GM18507 (cell line): ENCODE results near the gene MNT.

Source experiments
- DNase-seq: peaks from one replicate; pipeline ENCODE4 v3.0.0; 2011; ENCODE audit warnings: low read depth; ENCODE audit not compliant: insufficient read length; ENCODE audit errors: extremely low spot score
- FAIRE-seq: peaks from 2 replicates; lab custom pipeline; 2011; peaks lifted over from hg19 to GRCh38; lab: Jason Lieb, UNC

Gene MNT

GRCh38 chr17:2397247-2398171 lies 3.4 kb downstream of the MNT start:
- no peak for FAIRE-seq

GRCh38 chr17:2396568-2397246 lies 4.2 kb downstream of the MNT start:
- DNase-seq (no peak), FAIRE-seq (peak; percentile 90)

More at GRCh38 chr17:2397247-2398171, 3.4 kb downstream of the MNT start:
- DNase-seq, result no peak

- FAIRE-seq (no peak), DNase-seq (no peak)
Observed at GRCh38 chr17:2396192-2396567, 4.7 kb downstream of the MNT start.

- no peak for DNase-seq
- FAIRE-seq, result no peak
Observed at GRCh38 chr17:2395258-2396181, 5.3 kb downstream of the MNT start.

DNA sequence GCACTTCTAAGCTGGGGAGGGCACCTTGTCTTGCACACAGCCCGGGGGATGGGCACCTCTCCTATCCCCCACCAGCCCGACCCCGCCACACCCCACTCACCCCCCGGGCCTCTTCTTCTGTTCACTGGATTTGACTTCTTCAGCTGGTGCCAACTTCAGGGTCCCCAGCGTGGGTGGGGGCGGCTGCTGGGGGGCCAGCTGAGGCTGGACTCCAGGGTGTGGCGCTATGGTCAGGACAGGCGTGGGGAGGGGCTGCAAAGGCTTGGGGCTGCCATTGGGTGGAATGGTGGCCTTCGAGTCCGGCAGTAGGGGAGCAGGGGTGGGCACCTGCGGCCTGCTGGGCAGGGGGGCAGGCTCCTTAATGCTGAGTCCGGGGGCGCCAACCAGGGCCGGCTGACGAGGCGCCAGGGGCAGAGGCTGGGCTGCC lies 6.1 kb downstream of the MNT start:
- DNase-seq, result no peak

DNA sequence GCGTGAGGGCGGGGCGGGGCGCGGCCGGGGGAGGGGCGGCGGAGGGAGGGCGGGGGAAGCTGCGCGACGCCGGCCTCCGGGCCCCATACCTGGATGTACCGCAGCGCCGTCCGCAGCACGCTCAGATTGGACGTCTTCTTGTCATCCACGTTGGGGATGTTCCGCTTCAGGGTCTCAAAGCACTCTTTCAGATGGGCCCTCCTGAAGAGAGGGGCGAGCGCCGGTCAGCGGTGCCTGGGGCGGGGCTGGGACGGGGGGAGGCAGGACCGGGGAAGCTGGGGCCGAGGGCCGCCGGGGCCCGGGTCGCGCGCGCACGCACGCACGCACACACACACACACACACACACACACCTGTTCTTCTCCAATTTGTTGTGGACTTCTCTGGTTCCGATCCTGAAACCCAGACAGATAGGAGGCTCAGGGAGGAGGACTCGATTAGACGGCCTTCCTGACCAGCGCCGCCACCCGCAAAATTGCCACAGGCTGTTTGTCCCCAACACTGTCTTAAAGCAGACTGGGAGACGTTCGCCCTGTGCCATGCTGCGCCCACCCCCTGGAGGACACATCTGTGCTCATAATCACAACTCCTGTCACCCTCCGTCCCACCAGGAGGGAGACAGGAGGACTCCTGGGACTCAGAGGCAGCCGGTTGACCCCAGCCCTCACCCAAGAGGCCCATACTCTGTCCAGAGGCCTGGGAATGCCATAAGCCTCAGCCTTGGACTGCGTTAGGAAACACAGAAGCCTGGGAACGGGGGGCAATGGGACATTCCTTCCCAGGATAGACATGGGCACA lies 6.7 kb downstream of the MNT start:
- no peak for DNase-seq
- no peak for FAIRE-seq

More for the DNA sequence above, 6.1 kb downstream of the MNT start:
- FAIRE-seq, result no peak

DNA sequence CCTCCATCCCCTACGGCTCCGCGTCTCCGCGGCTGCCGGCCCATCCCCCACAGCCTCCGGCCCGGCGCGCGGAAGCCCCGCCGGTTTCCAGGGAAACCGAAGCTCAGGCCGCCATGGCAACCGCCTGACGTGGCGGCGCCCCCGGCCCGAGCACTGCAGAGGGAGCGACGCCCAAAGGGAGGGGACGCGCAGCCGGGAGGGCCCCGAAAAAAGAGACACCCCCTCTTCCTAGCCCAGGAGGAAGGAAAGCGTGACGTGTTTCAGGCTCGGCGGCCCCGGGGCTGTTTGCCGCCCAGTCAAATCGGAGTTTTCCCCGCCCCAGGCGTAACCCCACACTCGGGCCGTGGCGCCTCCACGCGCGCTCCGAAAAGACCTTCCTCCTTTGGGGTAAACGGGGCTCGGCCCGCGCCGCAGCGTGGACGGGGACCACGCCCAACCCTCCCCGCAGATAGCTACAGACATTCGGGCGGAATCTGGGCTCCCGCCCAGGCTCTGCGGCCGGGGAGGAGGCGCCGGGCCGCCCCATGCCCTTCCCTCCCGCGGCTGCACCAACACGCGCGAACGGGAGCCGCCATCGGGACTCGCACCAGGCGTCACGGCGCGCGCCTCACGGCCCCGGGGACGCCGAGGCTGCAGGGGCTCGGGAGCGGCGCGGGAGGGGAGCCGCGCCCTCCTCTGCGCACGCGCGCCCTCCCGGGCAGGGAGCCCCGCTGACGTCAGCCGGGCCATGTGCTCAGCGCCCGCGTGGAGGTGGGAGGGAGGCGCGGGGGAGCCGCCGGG lies 7.5 kb downstream of the MNT start:
- FAIRE-seq, result peak; percentile 84
- no peak for DNase-seq

DNA sequence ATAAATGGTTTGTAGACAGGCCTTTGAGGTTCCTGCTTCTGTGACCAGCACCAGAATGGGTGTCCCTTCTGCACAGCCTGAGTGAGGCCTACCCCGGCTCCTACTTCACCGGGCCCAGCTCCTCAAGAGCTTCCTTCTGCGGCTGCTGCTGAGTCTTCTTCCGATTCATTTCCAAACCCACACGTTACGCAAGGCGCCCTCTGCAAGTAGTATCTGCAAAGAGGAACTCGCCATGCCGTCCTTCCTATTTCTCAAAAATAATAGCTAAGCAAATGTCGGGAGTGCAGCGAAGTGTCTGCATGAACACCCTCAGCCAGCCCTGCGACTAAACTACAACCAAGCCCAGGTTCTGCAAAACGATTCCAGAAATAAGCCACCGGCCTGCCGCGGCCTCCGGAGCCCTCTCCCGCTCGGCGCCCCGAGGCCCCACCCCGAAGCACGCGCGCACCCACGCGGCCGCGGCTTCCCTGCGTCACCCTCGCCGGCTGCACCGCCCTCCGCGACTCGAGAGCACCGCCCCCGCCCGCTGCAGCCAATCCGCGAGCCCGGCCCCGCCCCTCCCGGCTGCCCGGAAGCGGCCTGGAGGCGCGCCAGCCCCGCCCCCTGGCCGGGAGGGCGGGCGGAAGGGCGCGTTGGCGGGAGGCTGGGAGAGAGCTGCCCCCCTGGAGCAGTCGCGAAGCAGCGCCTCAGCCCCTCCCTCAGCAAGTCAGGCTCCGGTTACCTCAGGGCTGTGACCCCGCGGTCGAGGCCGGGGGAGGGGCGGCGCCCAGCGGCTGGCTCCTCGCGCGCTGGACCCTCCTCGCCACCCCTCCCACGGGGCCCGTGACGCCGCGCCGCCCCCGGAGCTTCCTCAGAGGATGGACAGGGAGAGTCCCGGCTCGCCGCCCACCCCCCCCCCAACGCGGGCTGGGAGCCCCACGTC lies 8.3 kb downstream of the MNT start:
- peak; percentile 91 for FAIRE-seq
- peak; percentile 81 for DNase-seq

DNA sequence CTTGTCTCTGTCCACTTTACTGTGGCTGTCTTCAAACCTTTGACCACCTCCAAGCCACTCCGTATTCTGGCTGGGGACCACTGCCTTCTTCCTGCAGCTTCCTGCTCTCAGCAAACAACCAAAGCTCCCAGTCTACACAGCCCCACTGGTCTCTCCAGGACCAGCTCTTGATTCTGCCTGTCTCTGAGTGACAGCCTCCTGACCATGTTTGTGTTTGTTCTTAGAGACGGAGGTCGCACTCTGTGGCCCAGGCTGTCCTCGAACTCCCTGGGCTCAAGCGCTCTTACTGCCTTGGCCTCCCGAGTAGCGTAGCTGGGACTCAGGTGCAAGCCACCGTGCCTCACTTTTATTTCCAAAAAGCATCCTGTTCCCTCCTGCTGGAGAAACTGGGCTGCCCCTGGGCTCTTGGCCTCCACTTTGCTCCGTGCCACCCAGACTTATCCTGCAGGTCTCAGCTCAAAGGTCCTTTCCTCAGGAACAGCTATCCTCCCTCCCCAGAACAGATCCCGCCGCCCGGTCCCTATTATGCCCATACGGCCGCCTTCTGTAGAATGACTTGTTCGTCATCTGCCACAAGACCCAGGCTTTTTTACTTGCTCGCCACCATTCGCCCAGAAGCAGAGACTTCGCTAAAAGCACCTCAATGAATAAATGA lies 9.1 kb downstream of the MNT start:
- FAIRE-seq (peak; percentile 35), DNase-seq (no peak)

DNA sequence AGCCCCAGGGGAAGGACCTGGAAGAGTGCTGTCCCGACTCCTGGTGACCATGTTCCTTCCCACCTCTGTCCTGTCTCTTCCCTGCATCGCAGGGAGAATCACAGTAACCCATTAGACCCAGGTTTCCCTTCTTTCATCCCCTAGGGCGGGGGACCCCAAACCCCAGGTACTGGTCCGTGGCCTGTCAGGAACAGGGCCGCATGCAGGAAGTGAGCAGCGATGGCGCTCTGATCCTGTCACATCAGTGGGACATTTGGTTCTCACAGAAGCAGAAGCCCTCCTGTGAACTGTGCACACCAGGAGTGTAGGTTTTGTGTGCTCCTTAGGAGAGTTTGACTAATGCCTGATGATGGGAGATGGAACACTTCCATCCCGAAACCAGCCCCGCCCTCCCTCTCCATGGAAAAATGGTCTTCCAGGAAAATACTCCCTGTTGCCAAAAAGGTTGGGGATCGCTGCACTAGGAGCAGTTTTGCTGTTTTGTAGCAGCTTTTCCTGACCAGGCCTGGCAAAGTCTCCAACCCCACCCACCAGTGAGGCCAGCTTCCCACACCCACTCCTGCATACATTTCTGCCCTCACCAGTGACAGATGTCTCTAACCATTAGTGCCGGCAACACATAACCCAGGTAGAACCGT lies 10.5 kb downstream of the MNT start:
- DNase-seq (no peak), FAIRE-seq (no peak)

GRCh38 chr17:2388683-2389055 lies 12.2 kb downstream of the MNT start:
- DNase-seq, result no peak
- FAIRE-seq, result no peak

GRCh38 chr17:2388020-2388682 lies 12.7 kb downstream of the MNT start:
- no peak for DNase-seq
- no peak for FAIRE-seq

GRCh38 chr17:2387086-2388019 lies 13.5 kb downstream of the MNT start:
- no peak for FAIRE-seq
- DNase-seq, result no peak

DNA sequence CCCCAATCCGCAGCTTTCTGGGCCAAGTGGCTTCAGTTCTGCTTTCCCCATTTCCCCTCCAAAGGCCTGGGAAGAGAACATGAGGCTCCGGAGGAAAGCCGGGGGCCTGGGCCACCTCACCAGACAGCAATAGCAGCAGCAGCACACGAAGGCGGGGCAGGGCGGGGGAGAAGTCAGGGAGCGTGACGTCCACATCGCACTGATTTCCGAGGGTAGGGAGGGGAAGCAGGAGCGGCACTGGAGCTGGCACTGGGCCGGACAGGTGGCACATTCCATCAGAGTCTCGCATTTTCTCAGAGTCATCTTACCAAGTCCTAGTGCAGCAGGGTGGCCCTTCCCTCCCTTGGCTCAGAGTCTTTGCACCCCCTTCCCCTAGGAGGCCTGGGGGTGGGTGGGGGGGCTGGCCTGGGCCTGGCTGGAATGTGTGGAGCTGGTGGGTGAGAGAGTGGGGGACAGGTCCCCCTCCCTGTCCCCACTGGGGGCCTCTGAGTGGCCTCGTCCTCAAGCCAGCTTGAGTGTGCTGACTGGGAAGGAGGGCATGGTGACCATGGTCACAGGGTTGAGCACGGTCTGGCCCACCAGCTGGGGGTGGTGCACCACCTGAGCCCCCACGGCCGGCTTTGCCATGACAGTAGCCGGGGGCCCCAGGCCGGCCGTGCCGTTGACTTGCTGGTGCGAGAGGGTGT lies 14.3 kb downstream of the MNT start:
- FAIRE-seq (no peak), DNase-seq (no peak)
